ENCODE results near the gene KCNK10. TPM values are rescaled to one million over a fixed set of nuclear protein-coding genes. Genes with fewer than 3 reads are reported as not detected.

The KCNK10 gene, protein sequence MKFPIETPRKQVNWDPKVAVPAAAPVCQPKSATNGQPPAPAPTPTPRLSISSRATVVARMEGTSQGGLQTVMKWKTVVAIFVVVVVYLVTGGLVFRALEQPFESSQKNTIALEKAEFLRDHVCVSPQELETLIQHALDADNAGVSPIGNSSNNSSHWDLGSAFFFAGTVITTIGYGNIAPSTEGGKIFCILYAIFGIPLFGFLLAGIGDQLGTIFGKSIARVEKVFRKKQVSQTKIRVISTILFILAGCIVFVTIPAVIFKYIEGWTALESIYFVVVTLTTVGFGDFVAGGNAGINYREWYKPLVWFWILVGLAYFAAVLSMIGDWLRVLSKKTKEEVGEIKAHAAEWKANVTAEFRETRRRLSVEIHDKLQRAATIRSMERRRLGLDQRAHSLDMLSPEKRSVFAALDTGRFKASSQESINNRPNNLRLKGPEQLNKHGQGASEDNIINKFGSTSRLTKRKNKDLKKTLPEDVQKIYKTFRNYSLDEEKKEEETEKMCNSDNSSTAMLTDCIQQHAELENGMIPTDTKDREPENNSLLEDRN
- not detected in 2 replicates for total RNA-seq (ENCODE audit: low replicate concordance)

DNA sequence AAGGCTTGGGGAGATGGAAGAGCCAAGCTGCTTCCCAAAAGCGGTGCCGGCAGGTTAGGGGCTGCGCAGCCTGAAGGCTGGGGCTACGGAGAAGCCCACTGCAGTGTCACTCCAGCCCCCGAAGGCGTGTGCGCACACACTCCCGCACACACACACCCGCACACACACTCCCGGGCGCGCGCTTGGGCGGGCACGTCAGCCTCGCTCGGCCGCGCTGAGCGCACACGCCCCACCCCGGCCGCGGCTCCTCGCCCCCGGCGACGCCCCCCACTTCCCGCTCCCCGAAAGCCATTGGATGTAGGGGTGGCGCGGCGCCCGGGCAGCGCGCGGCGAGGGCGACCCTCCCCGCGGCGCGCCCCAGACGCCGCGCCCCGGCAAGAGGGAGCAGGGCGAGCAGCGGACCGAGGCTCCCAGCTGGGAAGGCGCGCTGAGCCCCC, at the start of gene KCNK10:
Gene KCNK10 (minus strand): TSS at position 184 of the 437 bp plus-strand sequence. CDS start 471 bp downstream, outside the sequence.
- no peak for TF ChIP-seq CTCF (IDR thresholded peaks at IDR 0.05; ENCODE audit: insufficient read depth, low read length)
- no peak for DNase-seq (ENCODE audit: low read depth)
- no peak within 1 kb of the TSS for H3K4me3 ChIP-seq (ENCODE audit: low read depth, low read length)

- DNase-seq (ENCODE audit: low read depth): no peak
- no peak overlapping the region for H3K4me3 ChIP-seq (ENCODE audit: low read depth, low read length)
- TF ChIP-seq CTCF (IDR thresholded peaks at IDR 0.05; ENCODE audit: insufficient read depth, low read length): no peak
These were observed 46.4 kb upstream of the KCNK10 start for GRCh38 chr14:88369496-88369895.

GRCh38 chr14:88364710-88365413, 41.8 kb upstream of the KCNK10 start:
- TF ChIP-seq CTCF (IDR thresholded peaks at IDR 0.05; ENCODE audit: insufficient read depth, low read length): no peak
- H3K4me3 ChIP-seq (ENCODE audit: low read depth, low read length): no peak overlapping the region
- no peak for DNase-seq (ENCODE audit: low read depth)

GRCh38 chr14:88363644-88364043, 40.6 kb upstream of the KCNK10 start:
- TF ChIP-seq CTCF (IDR thresholded peaks at IDR 0.05; ENCODE audit: insufficient read depth, low read length): no peak
- no peak overlapping the region for H3K4me3 ChIP-seq (ENCODE audit: low read depth, low read length)
- no peak for DNase-seq (ENCODE audit: low read depth)

- no peak for TF ChIP-seq CTCF (IDR thresholded peaks at IDR 0.05; ENCODE audit: insufficient read depth, low read length)
- DNase-seq (ENCODE audit: low read depth): no peak
- H3K4me3 ChIP-seq (ENCODE audit: low read depth, low read length): no peak overlapping the region
These were observed 36.4 kb upstream of the KCNK10 start for GRCh38 chr14:88359500-88359899.

DNA sequence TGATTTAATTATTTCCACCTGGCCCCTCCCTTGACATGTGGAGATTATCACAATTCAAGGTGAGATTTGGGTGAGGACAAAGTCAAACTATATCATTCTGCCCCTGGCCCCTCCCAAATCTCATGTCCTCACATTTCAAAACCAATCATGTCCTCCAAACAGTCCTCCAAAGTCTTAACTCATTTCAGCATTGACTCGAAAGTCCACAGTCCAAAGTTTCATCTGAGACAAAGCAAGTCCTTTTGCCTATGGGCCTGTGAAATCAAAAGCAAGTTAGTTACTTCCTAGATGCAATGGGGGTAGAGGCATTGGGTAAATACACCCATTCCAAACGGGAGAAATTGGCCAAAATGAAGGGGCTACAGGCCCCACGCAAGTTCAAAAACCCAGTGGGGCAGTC, 31.3 kb upstream of the KCNK10 start:
- no peak for TF ChIP-seq CTCF (IDR thresholded peaks at IDR 0.05; ENCODE audit: insufficient read depth, low read length)
- no peak for DNase-seq (ENCODE audit: low read depth)
- H3K4me3 ChIP-seq (ENCODE audit: low read depth, low read length): no peak overlapping the region
